ENCODE results near the gene ARL15. TPM values are rescaled to one million over a fixed set of nuclear protein-coding genes. Genes with fewer than 3 reads are reported as not detected.

ARL15 gene
- total and polyA plus RNA-seq, 9 of the 15 experiments (the other 6 are each of a cell fraction or from before 2014, with no cell fraction given) = 18.5 to 80.4 (median 57.0) TPM

GRCh38 chr5:53917826-53918225, 392.5 kb downstream of the ARL15 start:
- no peak overlapping the region for H2AFZ ChIP-seq (ENCODE audit: low read depth, low read length)
- H3K27ac ChIP-seq (ENCODE audit: extremely low read depth, low read depth, low read length) = no peak overlapping the region
- no peak for FAIRE-seq
- no peak for DNase-seq (ENCODE audit: extremely low read depth in 1 of 4, low spot score in 3 of 4)
- POLR2A ChIA-PET = interaction anchor here (1.0 kb wide), 2 partner anchors 11 to 13 kb away, joined by 3 read pairs; no protein-coding TSS in a partner anchor
- TF ChIP-seq CBX8 (IDR thresholded peaks at IDR 0.05; ENCODE audit: borderline replicate concordance, extremely low read depth, low read depth, low read length, poor library complexity, severe bottlenecking) (no peak), GABPB1 (CRISPR knock-in tag; IDR thresholded peaks at IDR 0.05) (no peak), CBX2 (IDR thresholded peaks at IDR 0.05; ENCODE audit: insufficient read depth, low read length, poor library complexity, severe bottlenecking) (no peak), ZNF445 (CRISPR knock-in tag; IDR thresholded peaks at IDR 0.05; ENCODE audit: low read depth) (no peak), SIX5 (IDR thresholded peaks at IDR 0.05; ENCODE audit: borderline replicate concordance in 1 of 2, insufficient read depth in 1 of 2, low read depth in 1 of 2, low read length in 2 of 2) (no peak), PBX2 (CRISPR knock-in tag; IDR thresholded peaks at IDR 0.05; ENCODE audit: low read depth) (no peak), PBX2 (tag; conservative IDR thresholded peaks at IDR 0.05; ENCODE audit: low read depth) (no peak), TSC22D4 (tag; IDR thresholded peaks at IDR 0.05) (no peak), BMI1 (IDR thresholded peaks at IDR 0.05; ENCODE audit: low read length) (no peak)
- no peaks in the 10 kb centered on the region for H3K79me2 ChIP-seq (ENCODE audit: control insufficient read depth, insufficient read depth, low read length)
- no peaks in the 10 kb centered on the region for H3K36me3 ChIP-seq (ENCODE audit: control insufficient read depth, insufficient read depth, low read length)
- no peaks in the 10 kb centered on the region for H3K27me3 ChIP-seq (ENCODE audit: control insufficient read depth in 2 of 2, insufficient read depth in 2 of 2, low read length in 2 of 2)
- intact Hi-C loops (cut with micrococcal nuclease) (no loop called here), in situ Hi-C loops (cut with MboI) (no loop called here)
- no peak overlapping the region for H3K4me2 ChIP-seq (ENCODE audit: insufficient read depth, low read length)
- no peak overlapping the region for H3K4me3 ChIP-seq
- CTCF ChIA-PET (ENCODE audit: low intra/inter-chr PET ratio) = no interaction called here
- no peak overlapping the region for H3K9ac ChIP-seq (ENCODE audit: insufficient read depth in 1 of 2, low read depth in 2 of 2, low read length in 2 of 2)
- no peaks in the 10 kb centered on the region for H3K9me3 ChIP-seq (replicated peaks; ENCODE audit: control insufficient read depth, insufficient read depth, low read depth, low read length)
- H3K9me1 ChIP-seq (ENCODE audit: control insufficient read depth, insufficient read depth, low read length) = no peaks in the 10 kb centered on the region
- ATAC-seq = no peak
- WGBS (ENCODE audit: insufficient coverage, low coverage, missing lambda C conversion rate) = 49% methylated on average over 3 of the region's 3 CpGs
- BruUV-seq (replicated peaks) = no TSS peak
- H3K4me1 ChIP-seq (replicated peaks in 1 of 2; ENCODE audit: control insufficient read depth in 2 of 2, insufficient read depth in 2 of 2, low read length in 2 of 2) = peaks cover 0 to 4% of the 10 kb centered on the region in 2 experiments; a peak in 2 of 5 replicates
- H4K20me1 ChIP-seq (replicated peaks; ENCODE audit: control insufficient read depth, insufficient read depth, low read length) = 0 out of 2 replicates have a peak, but pooled peaks cover 6% of the 10 kb centered on the region

All from K562 (cell line).